B cell (primary cell): ENCODE data around the gene FBRS. TPM values are rescaled to one million over a fixed set of nuclear protein-coding genes. Genes with fewer than 3 reads are reported as not detected.
"Not testable (repeated sequence)": the region's sequence is repeated elsewhere in the genome, so short reads cannot be mapped to it uniquely, and the experiment has no call there.

Experiments used
- ATAC-seq: fragments of 200-7000 bp; cut with Tn5 transposase; one replicate; pipeline ENCODE4 v1.10.0; 2021; ENCODE audit warnings: low read depth, mild to moderate bottlenecking, moderate number of reproducible peaks, moderate library complexity
- CTCF ChIA-PET: fragments of 350-600 bp; sonication (Branson Sonifier 250); formaldehyde crosslinking; loops from one replicate; lab custom pipeline; 2021; ENCODE audit warnings: antibody characterized with exemption, inconsistent platforms; lab: Charles Lee
- POLR2A ChIA-PET: fragments of 350-600 bp; sonication (Branson Sonifier 250); formaldehyde crosslinking; loops from one replicate; lab custom pipeline; 2021; ENCODE audit warnings: antibody characterized with exemption; lab: Charles Lee
- DNase-seq: peaks from one replicate; pipeline ENCODE4 v3.0.0; 2013
- H2AFZ ChIP-seq: 2 replicates; pipeline ENCODE4 v1.6.1; 2012; ENCODE audit warnings: mild to moderate bottlenecking, low read depth, low read length; ENCODE audit not compliant: insufficient read depth, poor library complexity, severe bottlenecking
- H3K27ac ChIP-seq, 2 donors: 1 replicate in 1 of 2; 2 replicates in 1 of 2; pipeline ENCODE4 v1.5.1; 2012 to 2013; ENCODE audit warnings: low read length in 2 of 2, mild to moderate bottlenecking in 2 of 2, moderate library complexity in 1 of 2
- H3K27me3 ChIP-seq, 4 experiments: fragments of 200-600 bp in 1 of 4; sonication (generic) in 1 of 4; replicated peaks in 1 of 4; 1 replicate in 2 of 4; 2 replicates in 2 of 4; pipeline versions ENCODE4 v1.6.1 to v1.7.0; 2013 to 2016; ENCODE audit warnings: low read length in 3 of 4, mild to moderate bottlenecking in 2 of 4, mixed read lengths in 1 of 4, moderate library complexity in 1 of 4; ENCODE audit not compliant: insufficient read depth in 4 of 4, control insufficient read depth in 3 of 4; ENCODE audit errors: control extremely low read depth in 1 of 4
- H3K36me3 ChIP-seq, 2 experiments: replicated peaks in 1 of 2; 1 replicate in 1 of 2; 2 replicates in 1 of 2; pipeline versions ENCODE4 v1.6.1 to v1.7.1; 2013; ENCODE audit warnings: low read length in 1 of 2; ENCODE audit not compliant: insufficient read depth in 2 of 2, control insufficient read depth in 1 of 2; ENCODE audit errors: control extremely low read depth in 1 of 2, extremely low read depth in 1 of 2
- H3K4me1 ChIP-seq, 2 donors: fragments of 200-600 bp in 1 of 2; sonication (generic) in 1 of 2; 1 replicate in 1 of 2; 2 replicates in 1 of 2; pipeline versions ENCODE4 v1.5.1 to v1.6.1; 2013 to 2017; ENCODE audit warnings: low read length in 2 of 2; ENCODE audit not compliant: control insufficient read depth in 2 of 2, insufficient read depth in 2 of 2
- H3K4me2 ChIP-seq: replicated peaks from 2 replicates; pipeline ENCODE3; 2012; ENCODE audit warnings: mild to moderate bottlenecking, low read depth, low read length; ENCODE audit not compliant: poor library complexity, severe bottlenecking
- H3K4me3 ChIP-seq, 5 experiments: fragments of 200-600 bp in 1 of 5; sonication (generic) in 1 of 5; 1 replicate in 3 of 5; 2 replicates in 2 of 5; pipeline versions ENCODE4 v1.5.1 to v1.7.0; 2011 to 2016; ENCODE audit warnings: low read length in 4 of 5, mild to moderate bottlenecking in 4 of 5, low read depth in 2 of 5, control low read depth in 1 of 5, moderate library complexity in 1 of 5; ENCODE audit not compliant: insufficient read depth in 1 of 5; ENCODE audit errors: control extremely low read depth in 1 of 5, extremely low read depth in 1 of 5
- H3K79me2 ChIP-seq: fragments of 200-600 bp; sonication (generic); one replicate; pipeline ENCODE4 v1.6.0; 2016; ENCODE audit warnings: low read length; ENCODE audit not compliant: control insufficient read depth, insufficient read depth
- H3K9ac ChIP-seq: fragments of 200-600 bp; sonication (generic); 2 replicates; pipeline ENCODE4 v1.6.1; 2017; ENCODE audit warnings: mild to moderate bottlenecking, low read length, moderate library complexity
- H3K9me3 ChIP-seq, 3 donors: one replicate each; pipeline versions ENCODE4 v1.6.1 to v1.7.1; 2013; ENCODE audit warnings: low read length in 2 of 3; ENCODE audit not compliant: control insufficient read depth in 2 of 3, insufficient read depth in 1 of 3; ENCODE audit errors: control extremely low read depth in 1 of 3
- H4K20me1 ChIP-seq: 2 replicates; pipeline ENCODE4 v1.6.0; 2012; ENCODE audit warnings: mild to moderate bottlenecking, low read length; ENCODE audit not compliant: insufficient read depth, control insufficient read depth, poor library complexity, severe bottlenecking
- H3K27ac Mint-ChIP-seq: one replicate; pipeline ENCODE4 v1.8.0; 2021; ENCODE audit warnings: mixed read lengths
- H3K27me3 Mint-ChIP-seq: one replicate; pipeline ENCODE4 v1.8.0; 2021; ENCODE audit warnings: mixed read lengths
- H3K4me1 Mint-ChIP-seq: one replicate; pipeline ENCODE4 v1.8.0; 2021; ENCODE audit warnings: mixed read lengths
- H3K4me3 Mint-ChIP-seq: one replicate; pipeline ENCODE4 v1.8.0; 2021; ENCODE audit warnings: mixed read lengths
- H3K9me3 Mint-ChIP-seq: one replicate; pipeline ENCODE4 v1.8.0; 2022; ENCODE audit warnings: mixed read lengths; ENCODE audit not compliant: insufficient read depth
- CTCF ChIP-seq: fragments of 200-600 bp; IDR thresholded peaks from one replicate; pipeline ENCODE4 v1.8.0; 2022; ENCODE audit warnings: antibody characterized with exemption, mild to moderate bottlenecking
- EZH2 ChIP-seq: IDR thresholded peaks from 2 replicates; pipeline ENCODE4 v1.6.1; 2012; ENCODE audit warnings: borderline replicate concordance, low read depth, mild to moderate bottlenecking, moderate library complexity, low read length; ENCODE audit not compliant: insufficient read depth, poor library complexity, severe bottlenecking
- WGBS: methylation state at CpG from one replicate; pipeline ENCODE4 v1.1.5; 2013; ENCODE audit warnings: missing lambda C conversion rate; ENCODE audit not compliant: insufficient coverage; 5-methylcytosine and 5-hydroxymethylcytosine counted together
- intact Hi-C: fragments of 100-400 bp; cut with micrococcal nuclease; formaldehyde crosslinking; loops from one replicate; pipeline ENCODE4 v1.10.0; 2022
- polyA plus RNA-seq: library from polyadenylated mRNA; depleted of rRNA; stranded (reverse); fragments of >200 nt; gene quantifications from 2 replicates; pipeline ENCODE4 v1.2.3, GENCODE V29; 2012
- total RNA-seq, 2 donors: library from RNA; stranded (reverse); fragments of 120-200 nt in 1 of 2; gene quantifications; 1 replicate in 1 of 2; 2 replicates in 1 of 2; pipeline versions ENCODE4 v1.2.3 to v1.2.4, GENCODE V29; 2013 to 2022

FBRS gene
- total and polyA plus RNA-seq, 2 donors (not counting 1 experiment from before 2014, with no cell fraction given), result 68.3 to 194 TPM

DNA sequence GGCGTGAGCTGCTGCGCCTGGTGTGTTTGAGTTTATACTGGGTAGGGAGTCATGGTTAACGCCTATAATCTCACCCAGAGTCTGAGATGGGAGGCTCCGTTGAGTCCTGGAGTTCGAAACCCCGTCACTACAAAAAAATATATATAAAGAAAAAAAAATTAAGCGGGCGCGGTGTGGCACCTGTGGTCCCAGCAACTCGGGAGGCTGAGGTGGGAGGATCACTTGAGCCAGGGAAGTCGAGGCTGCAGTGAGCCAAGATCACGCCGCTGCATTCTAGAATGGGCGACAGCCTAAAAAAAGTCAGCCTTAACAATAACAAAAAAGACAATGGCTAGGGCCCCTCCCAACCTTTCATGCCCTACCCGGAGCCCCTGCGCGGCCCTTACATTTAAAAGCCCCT lies 24.7 kb upstream of the FBRS start:
- H3K9me3 Mint-ChIP-seq, result no peaks in the 10 kb centered on the region
- peak overlapping the region; percentile 97 for H3K27ac Mint-ChIP-seq
- TF ChIP-seq EZH2 (no peak), CTCF (no peak)
- peak overlapping the region; percentile 79 for H2AFZ ChIP-seq
- no peak for DNase-seq
- peak overlapping the region in 4 of 5 experiments; percentile 74 to 92 (median 82) for H3K4me3 ChIP-seq
- H3K9me3 ChIP-seq, result no peaks in the 10 kb centered on the region
- POLR2A ChIA-PET, result interaction anchor here (1.0 to 2.5 kb wide), 4 partner anchors 17 to 99 kb away, joined by 4 to 28 read pairs (median 8); partner anchors contain the start of genes FBRS, PRR14, ZNF689 and ZNF747
- H3K79me2 ChIP-seq, result peaks cover 2% of the 10 kb centered on the region
- peak overlapping the region; percentile 92 for H3K4me2 ChIP-seq
- H3K4me1 Mint-ChIP-seq, result peaks cover 23% of the 10 kb centered on the region
- peak overlapping the region; percentile 94 for H3K4me3 Mint-ChIP-seq
- intact Hi-C loops, result loop anchor here (10.0 kb wide), 1 partner anchor 539 kb away; the partner anchor contains the start of genes TBX6 and YPEL3
- H3K4me1 ChIP-seq, result peaks cover 7 to 25% of the 10 kb centered on the region in 2 donors
- no peaks in the 10 kb centered on the region for H4K20me1 ChIP-seq
- no peak for ATAC-seq
- peak overlapping the region; percentile 98 to 99 for H3K27ac ChIP-seq
- H3K27me3 ChIP-seq, result no peaks in the 10 kb centered on the region
- 73% methylated on average over 5 of the region's 17 CpGs for WGBS
- H3K36me3 ChIP-seq, result no peaks in the 10 kb centered on the region
- H3K9ac ChIP-seq, result peak overlapping the region; percentile 90
- H3K27me3 Mint-ChIP-seq, result no peaks in the 10 kb centered on the region
- CTCF ChIA-PET, result interaction anchor here (0.8 to 2.2 kb wide), 10 partner anchors 15 to 98 kb away, joined by 3 to 9 read pairs (median 4); partner anchors contain the start of genes FBRS, PRR14 and ZNF747

- H3K27ac ChIP-seq, result no peak overlapping the region
- Mint-ChIP-seq H3K27me3 (no peaks in the 10 kb centered on the region), H3K4me3 (no peak overlapping the region), H3K4me1 (peaks cover 16% of the 10 kb centered on the region), H3K27ac (no peak overlapping the region), H3K9me3 (no peaks in the 10 kb centered on the region)
- no peak overlapping the region for H3K4me2 ChIP-seq
- no peak overlapping the region for H3K9ac ChIP-seq
- H3K4me1 ChIP-seq, result peaks cover 7 to 18% of the 10 kb centered on the region in 2 donors
- 98% methylated on average over 6 of the region's 7 CpGs for WGBS
- H3K27me3 ChIP-seq, result no peaks in the 10 kb centered on the region
- TF ChIP-seq EZH2 (no peak), CTCF (no peak)
- peaks cover 2% of the 10 kb centered on the region for H3K79me2 ChIP-seq
- no peaks in the 10 kb centered on the region for H4K20me1 ChIP-seq
- ChIA-PET POLR2A (interaction anchor here (0.6 to 1.5 kb wide), 3 partner anchors 22 to 586 kb away, joined by 3 to 6 read pairs (median 4); no protein-coding TSS in a partner anchor), CTCF (interaction anchor here (0.7 to 2.2 kb wide), 6 partner anchors 8 to 207 kb away, joined by 3 to 9 read pairs (median 4); partner anchors contain the start of genes DCTPP1 and PRR14)
- intact Hi-C loops, result loop anchor here (10.0 kb wide), 1 partner anchor 542 kb away; the partner anchor contains the start of genes TBX6 and YPEL3
- H3K4me3 ChIP-seq, result no peak overlapping the region
- H2AFZ ChIP-seq, result no peak overlapping the region
- ATAC-seq (no peak), DNase-seq (no peak)
- no peaks in the 10 kb centered on the region for H3K9me3 ChIP-seq
- H3K36me3 ChIP-seq, result no peaks in the 10 kb centered on the region
These were observed 21.6 kb upstream of the FBRS start for GRCh38 chr16:30636599-30636998.

- DNase-seq, H3K9me3 Mint-ChIP-seq, H4K20me1 ChIP-seq, ATAC-seq, H2AFZ ChIP-seq, H3K9me3 ChIP-seq, H3K79me2 ChIP-seq, H3K4me3 ChIP-seq, H3K27me3 Mint-ChIP-seq, H3K27ac Mint-ChIP-seq, H3K4me2 ChIP-seq, H3K9ac ChIP-seq, H3K27me3 ChIP-seq, H3K27ac ChIP-seq, H3K36me3 ChIP-seq, H3K4me3 Mint-ChIP-seq: not testable (repeated sequence)
- peaks cover 7 to 18% of the 10 kb centered on the region in 2 donors for H3K4me1 ChIP-seq
- CTCF ChIA-PET, result interaction anchor here (0.7 to 2.2 kb wide), 7 partner anchors 8 to 176 kb away, joined by 3 to 9 read pairs (median 4); partner anchors contain the start of gene PRR14
- POLR2A ChIA-PET, result interaction anchor here (0.6 to 1.5 kb wide), 3 partner anchors 22 to 586 kb away, joined by 3 to 6 read pairs (median 4); no protein-coding TSS in a partner anchor
- intact Hi-C loops, result loop anchor here (10.0 kb wide), 1 partner anchor 542 kb away; the partner anchor contains the start of genes TBX6 and YPEL3
- peaks cover 16% of the 10 kb centered on the region for H3K4me1 Mint-ChIP-seq
- 99% methylated on average over 8 of the region's 10 CpGs for WGBS
These were observed 21.1 kb upstream of the FBRS start for GRCh38 chr16:30637139-30637538.
